Gastrocnemius medialis (tissue), 4 donors: Measurements from ENCODE around the gene CASQ2. TPM values are rescaled to one million over a fixed set of nuclear protein-coding genes. Genes with fewer than 3 reads are reported as not detected.
A peak's percentile ranks its signal among the peaks of the same experiment; 100 is the strongest.

Experiments
- ATAC-seq, 2 donors: fragments of 150-250 bp; one replicate each; pipeline ENCODE4 v1.9.1; 2016
- DNase-seq, 2 donors: peaks; one replicate each; pipeline ENCODE4 v3.0.0-alpha.2; 2019
- H3K27ac ChIP-seq, 4 donors: fragments of 200-600 bp; sonication (generic); 1 replicate in 1 of 4; 2 replicates in 3 of 4; pipeline ENCODE4 v1.5.1; 2016 to 2018; ENCODE audit warnings: mild to moderate bottlenecking in 2 of 4, moderate library complexity in 1 of 4
- H3K27me3 ChIP-seq, 3 donors: fragments of 200-600 bp; sonication (generic) in 2 of 3; 1 replicate in 1 of 3; 2 replicates in 2 of 3; pipeline versions ENCODE4 v1.5.1 to v1.6.0; 2016 to 2019; ENCODE audit warnings: mild to moderate bottlenecking in 1 of 3, moderate library complexity in 1 of 3
- H3K36me3 ChIP-seq, 2 donors: fragments of 200-600 bp; sonication (generic) in 1 of 2; one replicate each; pipeline ENCODE4 v1.5.1; 2017 to 2018
- H3K4me1 ChIP-seq, 2 donors: fragments of 200-600 bp; sonication (generic) in 1 of 2; one replicate each; pipeline ENCODE4 v1.5.1; 2016 to 2017; ENCODE audit warnings: mild to moderate bottlenecking in 2 of 2
- H3K4me3 ChIP-seq, 4 donors: fragments of 200-600 bp; sonication (generic) in 3 of 4; 1 replicate in 1 of 4; 2 replicates in 3 of 4; pipeline ENCODE4 v1.5.1; 2016 to 2019; ENCODE audit warnings: mild to moderate bottlenecking in 2 of 4
- H3K9me3 ChIP-seq, 3 donors: fragments of 200-600 bp; sonication (generic) in 2 of 3; 1 replicate in 1 of 3; 2 replicates in 2 of 3; pipeline ENCODE4 v1.5.1; 2016 to 2019
- CTCF ChIP-seq, 5 experiments: fragments of 450-650 bp in 3 of 5; fragments of 200-600 bp in 2 of 5; sonication (generic) in 2 of 5; IDR thresholded peaks in 4 of 5; conservative IDR thresholded peaks in 1 of 5; 1 replicate in 4 of 5; 2 replicates in 1 of 5; pipeline ENCODE4 v1.5.1; 2016 to 2019; ENCODE audit warnings: antibody characterized with exemption in 5 of 5, mild to moderate bottlenecking in 3 of 5, moderate library complexity in 3 of 5
- POLR2A ChIP-seq, 2 donors: fragments of 450-650 bp; IDR thresholded peaks; one replicate each; pipeline ENCODE4 v1.6.1; 2017; ENCODE audit warnings: antibody characterized with exemption in 2 of 2, mild to moderate bottlenecking in 2 of 2, moderate library complexity in 2 of 2
- in situ Hi-C, 4 donors: fragments of 200-750 bp; cut with MboI; loops; one replicate each; pipeline versions ENCODE4 v1.15.0 to v1.8.0; 2017; ENCODE audit warnings: low sequenced_read_pairs in 4 of 4
- intact Hi-C: fragments of 100-400 bp; cut with DNase I; formaldehyde crosslinking; loops from one replicate; pipeline ENCODE4 v1.15.1; 2023; ENCODE audit warnings: low total_unique reads
- total RNA-seq, 4 donors: library from RNA; depleted of rRNA; stranded (reverse); fragments of >200 nt; gene quantifications; one replicate each; pipeline versions ENCODE4 v1.1.0 to v1.2.3, GENCODE V29; 2016

Gene CASQ2
- total RNA-seq, 4 donors from 2014 or later = 16.5 to 207 (median 83.2) TPM

- H3K4me3 ChIP-seq = peak overlapping the region in 1 of 4 donors; percentile 21
- in situ Hi-C loops = loop anchor here (5.0 to 25.0 kb wide), 4 partner anchors 55 to 585 kb away; no protein-coding TSS in a partner anchor
These were observed 3.4 kb upstream of the CASQ2 start for GRCh38 chr1:115771847-115772457.

GRCh38 chr1:115771094-115771846 is 2.8 kb upstream of the CASQ2 start:
- peaks cover 31 to 34% of the 10 kb centered on the region in 2 donors for H3K4me1 ChIP-seq
- no peak for DNase-seq
- H3K9me3 ChIP-seq = no peaks in the 10 kb centered on the region
- in situ Hi-C loops (loop anchor here (5.0 to 25.0 kb wide), 4 partner anchors 54 to 584 kb away; no protein-coding TSS in a partner anchor), intact Hi-C loops (loop anchor here (1.0 kb wide), 1 partner anchor 18 kb away; no protein-coding TSS in a partner anchor)
- no peaks in the 10 kb centered on the region for H3K36me3 ChIP-seq
- H3K27me3 ChIP-seq = no peaks in the 10 kb centered on the region
- TF ChIP-seq POLR2A (IDR thresholded peaks at IDR 0.05) (no peak), CTCF (IDR thresholded peaks at IDR 0.05 in 4 of 5, conservative IDR thresholded peaks at IDR 0.05 in 1 of 5) (no peak)
- peak overlapping the region; percentile 18 to 59 (median 46) for H3K27ac ChIP-seq
- H3K4me3 ChIP-seq = peak overlapping the region in 1 of 4 donors; percentile 21
- ATAC-seq = peak in 1 of 2 donors; percentile 4

More at GRCh38 chr1:115771847-115772457, 3.4 kb upstream of the CASQ2 start:
- DNase-seq (peak; percentile 60 to 75), ATAC-seq (peak; percentile 74 to 77)
- Histone ChIP-seq H3K4me1 (peaks cover 25 to 30% of the 10 kb centered on the region in 2 donors), H3K9me3 (no peaks in the 10 kb centered on the region), H3K27me3 (no peaks in the 10 kb centered on the region), H3K36me3 (no peaks in the 10 kb centered on the region), H3K27ac (peak overlapping the region in 3 of 4 donors; percentile 18 to 59 (median 58))
- TF ChIP-seq CTCF (IDR thresholded peaks at IDR 0.05 in 4 of 5, conservative IDR thresholded peaks at IDR 0.05 in 1 of 5) (peak; percentile 63 to 85 (median 78)), POLR2A (IDR thresholded peaks at IDR 0.05) (no peak)
- intact Hi-C loops = loop anchor here (1.0 to 2.0 kb wide), 3 partner anchors 19 to 163 kb away; no protein-coding TSS in a partner anchor

GRCh38 chr1:115767403-115767802 is 1.1 kb downstream of the CASQ2 start:
- peaks cover 58 to 70% of the 10 kb centered on the region in 2 donors for H3K4me1 ChIP-seq
- intact Hi-C loops (loop anchor here (5.0 kb wide), 1 partner anchor 580 kb away; no protein-coding TSS in a partner anchor), in situ Hi-C loops (loop anchor here in 2 of 4 donors (25.0 kb wide), 1 partner anchor 580 kb away; no protein-coding TSS in a partner anchor)
- TF ChIP-seq POLR2A (IDR thresholded peaks at IDR 0.05) (no peak), CTCF (IDR thresholded peaks at IDR 0.05 in 4 of 5, conservative IDR thresholded peaks at IDR 0.05 in 1 of 5) (no peak)
- H3K9me3 ChIP-seq = no peaks in the 10 kb centered on the region
- peak; percentile 72 to 82 for ATAC-seq
- peak overlapping the region; percentile 84 to 86 (median 85) for H3K27ac ChIP-seq
- H3K36me3 ChIP-seq = no peaks in the 10 kb centered on the region
- no peaks in the 10 kb centered on the region for H3K27me3 ChIP-seq
- DNase-seq = peak; percentile 59 to 85
- H3K4me3 ChIP-seq = peak overlapping the region; percentile 33 to 58 (median 42)

- Histone ChIP-seq H3K4me1 (peaks cover 48 to 64% of the 10 kb centered on the region in 2 donors), H3K27ac (peak overlapping the region; percentile 61 to 86 (median 76)), H3K27me3 (no peaks in the 10 kb centered on the region), H3K4me3 (peak overlapping the region in 1 of 4 donors; percentile 58), H3K9me3 (no peaks in the 10 kb centered on the region), H3K36me3 (no peaks in the 10 kb centered on the region)
- no peak for TF ChIP-seq POLR2A (IDR thresholded peaks at IDR 0.05)
- no peak for TF ChIP-seq CTCF (IDR thresholded peaks at IDR 0.05 in 4 of 5, conservative IDR thresholded peaks at IDR 0.05 in 1 of 5)
- in situ Hi-C loops = loop anchor here in 2 of 4 donors (25.0 kb wide), 1 partner anchor 578 kb away; no protein-coding TSS in a partner anchor
- ATAC-seq = no peak
- no peak for DNase-seq
- intact Hi-C loops = loop anchor here (5.0 kb wide), 1 partner anchor 578 kb away; no protein-coding TSS in a partner anchor
These were observed 3.4 kb downstream of the CASQ2 start for GRCh38 chr1:115765091-115765490.
